GM12878 (cell line): Measurements from ENCODE around the gene FAM234A. TPM values are rescaled to one million over a fixed set of nuclear protein-coding genes. Genes with fewer than 3 reads are reported as not detected.

ENCODE experiments used
- ATAC-seq: fragments of 200-7000 bp; cut with Tn5 transposase; 3 replicates; pipeline ENCODE4 v1.9.1; 2020; ENCODE audit warnings: mild to moderate bottlenecking, moderate library complexity
- BruUV-seq: library from RNA; stranded (reverse); fragments of 400-500 nt; replicated peaks from 2 replicates; lab custom pipeline; 2021; lab: Mats Ljungman, UMichigan
- CTCF ChIA-PET: fragments of 300-600 bp; sonication (Branson Sonifier 250); formaldehyde crosslinking; extraction: SDS; loops from one replicate; lab custom pipeline; 2021; ENCODE audit warnings: inconsistent platforms; lab: Yijun Ruan, JAX
- POLR2A ChIA-PET: fragments of 350-600 bp; formaldehyde crosslinking; extraction: SDS; loops from one replicate; lab custom pipeline; 2021; ENCODE audit warnings: inconsistent platforms; lab: Charles Lee
- RAD21 ChIA-PET: fragments of 300-600 bp; sonication (Branson Sonifier 250); formaldehyde crosslinking; loops from one replicate; lab custom pipeline; 2023; ENCODE audit warnings: antibody characterized with exemption; ENCODE audit not compliant: unreplicated experiment; lab: Charles Lee
- SMC1A ChIA-PET: fragments of 300-600 bp; sonication (Branson Sonifier 250); formaldehyde crosslinking; loops from one replicate; lab custom pipeline; 2023; ENCODE audit not compliant: unreplicated experiment, uncharacterized antibody; lab: Charles Lee
- DNase-seq: peaks from one replicate; pipeline ENCODE4 v3.0.0-alpha.2; 2011; ENCODE audit warnings: low read depth, low spot score
- FAIRE-seq: peaks from 3 replicates; lab custom pipeline; 2011; peaks lifted over from hg19 to GRCh38; lab: Jason Lieb, UNC
- H2AFZ ChIP-seq: 2 replicates; pipeline ENCODE4 v1.6.0; 2011; ENCODE audit warnings: low read depth, low read length, control low read depth; ENCODE audit not compliant: control insufficient read depth
- H3K27ac ChIP-seq: 2 replicates; pipeline ENCODE4 v1.5.1; 2011; ENCODE audit warnings: control low read depth; ENCODE audit not compliant: control insufficient read depth, insufficient read depth
- H3K27me3 ChIP-seq, 2 experiments: replicated peaks in 1 of 2; 2 replicates each; pipeline versions ENCODE4 v1.6.0 to v1.6.1; 2011; ENCODE audit warnings: low read length in 1 of 2; ENCODE audit not compliant: control insufficient read depth in 2 of 2, insufficient read depth in 2 of 2
- H3K36me3 ChIP-seq, 2 experiments: 2 replicates each; pipeline ENCODE4 v1.5.1; 2011; ENCODE audit warnings: low read length in 1 of 2; ENCODE audit not compliant: control insufficient read depth in 2 of 2, insufficient read depth in 2 of 2
- H3K4me1 ChIP-seq: 2 replicates; pipeline ENCODE4 v1.6.1; 2011; ENCODE audit warnings: mild to moderate bottlenecking, low read length, moderate library complexity, mixed read lengths; ENCODE audit not compliant: control insufficient read depth, insufficient read depth
- H3K4me2 ChIP-seq: 2 replicates; pipeline ENCODE4 v1.6.0; 2011; ENCODE audit warnings: control low read depth; ENCODE audit not compliant: control insufficient read depth, insufficient read depth
- H3K4me3 ChIP-seq: fragments of 200-600 bp; sonication (generic); 2 replicates; pipeline ENCODE4 v1.5.1; 2016
- H3K79me2 ChIP-seq: 2 replicates; pipeline ENCODE4 v1.6.0; 2011; ENCODE audit warnings: low read length; ENCODE audit not compliant: control insufficient read depth, insufficient read depth
- H3K9ac ChIP-seq: 2 replicates; pipeline ENCODE4 v1.8.0; 2011; ENCODE audit warnings: low read length, control low read depth, mixed read lengths; ENCODE audit not compliant: control insufficient read depth, insufficient read depth
- H3K9me3 ChIP-seq: replicated peaks from 3 replicates; pipeline ENCODE4 v1.5.1; 2011; ENCODE audit warnings: mild to moderate bottlenecking, low read length; ENCODE audit not compliant: control insufficient read depth, insufficient read depth
- H4K20me1 ChIP-seq: 2 replicates; pipeline ENCODE4 v1.6.0; 2011; ENCODE audit not compliant: control insufficient read depth, insufficient read depth
- EGR1 ChIP-seq, 2 experiments: IDR thresholded peaks; 1 replicate in 1 of 2; 2 replicates in 1 of 2; pipeline ENCODE4 v1.6.1; 2011 to 2012; ENCODE audit warnings: low read depth in 2 of 2, low read length in 2 of 2, borderline replicate concordance in 1 of 2, mild to moderate bottlenecking in 1 of 2, moderate library complexity in 1 of 2
- WGBS: methylation state at CpG from one replicate; pipeline ENCODE4 v1.1.6; 2016; ENCODE audit warnings: low lambda C conversion rate; ENCODE audit not compliant: insufficient replicate concordance, insufficient coverage; ENCODE audit errors: missing lambda C conversion rate; 5-methylcytosine and 5-hydroxymethylcytosine counted together
- in situ Hi-C: fragments of 300-500 bp; cut with MboI; formaldehyde crosslinking; loops from 9 replicates; pipeline ENCODE4 v1.14.3; 2018; ENCODE audit warnings: mixed read lengths
- intact Hi-C: fragments of 100-400 bp; cut with micrococcal nuclease; formaldehyde crosslinking; loops from one replicate; pipeline ENCODE4 v1.14.2; 2022; ENCODE audit not compliant: unreplicated experiment
- polyA plus RNA-seq, 11 experiments: library from polyadenylated mRNA; depleted of rRNA in 4 of 11; unstranded in 6 of 11; stranded (reverse) in 5 of 11; fragments of >200 nt; fragmentation: Nextera tagmentation in 4 of 11; fragmentation: Illumina TruSeq in 1 of 11; extraction: Ambion mirVana in 4 of 11; extraction: Trizol in 1 of 11; gene quantifications; 1 replicate in 1 of 11; 2 replicates in 10 of 11; pipeline versions ENCODE4 v1.2.1 to v1.2.3, GENCODE V29; 2011 to 2016; ENCODE audit warnings: inconsistent platforms in 2 of 11, missing spikeins in 2 of 11, low read depth in 1 of 11
- total RNA-seq, 4 experiments: library from RNA; depleted of rRNA in 3 of 4; stranded (reverse); fragments of >200 nt in 3 of 4; fragmentation: Illumina TruSeq in 1 of 4; extraction: Trizol in 1 of 4; gene quantifications; 2 replicates each; pipeline versions ENCODE4 v1.2.1 to v1.2.3, GENCODE V29; 2013 to 2021
- TF ChIP-seq, protein P1 (sequence below): fragments of 450-650 bp; formaldehyde crosslinking; IDR thresholded peaks from 2 replicates; pipeline ENCODE4 v1.5.0; 2022; ENCODE audit warnings: mild to moderate bottlenecking, missing genetic modification characterization
- TF ChIP-seq, protein P2 (sequence below): fragments of 450-650 bp; IDR thresholded peaks from 2 replicates; pipeline ENCODE4 v1.6.1; 2017; ENCODE audit warnings: mild to moderate bottlenecking

The FAM234A gene
- total and polyA plus RNA-seq, 10 of the 15 experiments (the other 5 are each of a cell fraction or from before 2014, with no cell fraction given) = 1.6 to 37.6 (median 17.3) TPM

DNA sequence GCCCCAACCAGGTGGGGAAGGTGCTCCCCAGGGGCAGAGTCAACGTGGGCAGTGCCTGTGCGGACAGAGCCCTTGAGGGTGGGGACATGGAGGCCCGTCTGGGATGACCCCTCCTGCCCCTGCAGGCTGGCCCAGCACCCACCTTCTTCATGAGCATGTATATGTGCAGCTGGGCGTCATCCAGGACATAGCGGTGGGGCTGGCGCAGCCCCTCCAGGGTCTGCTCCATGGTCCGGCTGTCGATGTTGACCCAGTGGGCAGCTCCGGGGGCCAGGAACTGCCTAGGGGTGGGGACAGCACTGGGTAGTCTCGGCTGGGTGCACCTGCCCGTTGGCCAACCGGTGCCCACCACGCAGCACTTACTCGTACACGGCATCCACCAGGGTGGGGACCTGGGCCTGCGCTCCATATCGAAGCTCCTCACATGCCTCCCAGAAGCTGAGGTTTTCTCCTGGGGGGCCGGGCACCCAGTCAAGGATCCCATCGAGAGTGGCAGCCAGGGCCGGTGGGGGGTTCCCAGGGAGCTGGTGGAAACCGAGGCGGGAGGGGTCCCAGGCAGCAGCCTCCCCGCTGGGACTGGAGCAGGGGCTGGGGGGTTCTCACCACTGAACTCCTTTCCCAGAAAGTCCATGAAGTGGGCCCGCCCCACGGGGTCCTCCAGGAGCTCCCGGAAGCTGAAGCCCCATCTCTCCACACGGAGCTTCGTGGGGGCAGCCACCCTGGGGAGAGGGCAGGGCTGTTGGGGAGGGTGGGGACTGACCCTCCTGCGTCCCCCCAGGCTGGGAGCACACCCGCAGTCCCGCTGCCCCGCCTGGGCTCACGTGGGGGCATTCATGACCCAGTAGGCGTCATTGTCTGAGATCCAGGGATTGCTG lies 36.0 kb downstream of the FAM234A start (continued):
- TF ChIP-seq, protein P1, sequence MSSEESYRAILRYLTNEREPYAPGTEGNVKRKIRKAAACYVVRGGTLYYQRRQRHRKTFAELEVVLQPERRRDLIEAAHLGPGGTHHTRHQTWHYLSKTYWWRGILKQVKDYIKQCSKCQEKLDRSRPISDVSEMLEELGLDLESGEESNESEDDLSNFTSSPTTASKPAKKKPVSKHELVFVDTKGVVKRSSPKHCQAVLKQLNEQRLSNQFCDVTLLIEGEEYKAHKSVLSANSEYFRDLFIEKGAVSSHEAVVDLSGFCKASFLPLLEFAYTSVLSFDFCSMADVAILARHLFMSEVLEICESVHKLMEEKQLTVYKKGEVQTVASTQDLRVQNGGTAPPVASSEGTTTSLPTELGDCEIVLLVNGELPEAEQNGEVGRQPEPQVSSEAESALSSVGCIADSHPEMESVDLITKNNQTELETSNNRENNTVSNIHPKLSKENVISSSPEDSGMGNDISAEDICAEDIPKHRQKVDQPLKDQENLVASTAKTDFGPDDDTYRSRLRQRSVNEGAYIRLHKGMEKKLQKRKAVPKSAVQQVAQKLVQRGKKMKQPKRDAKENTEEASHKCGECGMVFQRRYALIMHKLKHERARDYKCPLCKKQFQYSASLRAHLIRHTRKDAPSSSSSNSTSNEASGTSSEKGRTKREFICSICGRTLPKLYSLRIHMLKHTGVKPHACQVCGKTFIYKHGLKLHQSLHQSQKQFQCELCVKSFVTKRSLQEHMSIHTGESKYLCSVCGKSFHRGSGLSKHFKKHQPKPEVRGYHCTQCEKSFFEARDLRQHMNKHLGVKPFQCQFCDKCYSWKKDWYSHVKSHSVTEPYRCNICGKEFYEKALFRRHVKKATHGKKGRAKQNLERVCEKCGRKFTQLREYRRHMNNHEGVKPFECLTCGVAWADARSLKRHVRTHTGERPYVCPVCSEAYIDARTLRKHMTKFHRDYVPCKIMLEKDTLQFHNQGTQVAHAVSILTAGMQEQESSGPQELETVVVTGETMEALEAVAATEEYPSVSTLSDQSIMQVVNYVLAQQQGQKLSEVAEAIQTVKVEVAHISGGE = no peak

DNA sequence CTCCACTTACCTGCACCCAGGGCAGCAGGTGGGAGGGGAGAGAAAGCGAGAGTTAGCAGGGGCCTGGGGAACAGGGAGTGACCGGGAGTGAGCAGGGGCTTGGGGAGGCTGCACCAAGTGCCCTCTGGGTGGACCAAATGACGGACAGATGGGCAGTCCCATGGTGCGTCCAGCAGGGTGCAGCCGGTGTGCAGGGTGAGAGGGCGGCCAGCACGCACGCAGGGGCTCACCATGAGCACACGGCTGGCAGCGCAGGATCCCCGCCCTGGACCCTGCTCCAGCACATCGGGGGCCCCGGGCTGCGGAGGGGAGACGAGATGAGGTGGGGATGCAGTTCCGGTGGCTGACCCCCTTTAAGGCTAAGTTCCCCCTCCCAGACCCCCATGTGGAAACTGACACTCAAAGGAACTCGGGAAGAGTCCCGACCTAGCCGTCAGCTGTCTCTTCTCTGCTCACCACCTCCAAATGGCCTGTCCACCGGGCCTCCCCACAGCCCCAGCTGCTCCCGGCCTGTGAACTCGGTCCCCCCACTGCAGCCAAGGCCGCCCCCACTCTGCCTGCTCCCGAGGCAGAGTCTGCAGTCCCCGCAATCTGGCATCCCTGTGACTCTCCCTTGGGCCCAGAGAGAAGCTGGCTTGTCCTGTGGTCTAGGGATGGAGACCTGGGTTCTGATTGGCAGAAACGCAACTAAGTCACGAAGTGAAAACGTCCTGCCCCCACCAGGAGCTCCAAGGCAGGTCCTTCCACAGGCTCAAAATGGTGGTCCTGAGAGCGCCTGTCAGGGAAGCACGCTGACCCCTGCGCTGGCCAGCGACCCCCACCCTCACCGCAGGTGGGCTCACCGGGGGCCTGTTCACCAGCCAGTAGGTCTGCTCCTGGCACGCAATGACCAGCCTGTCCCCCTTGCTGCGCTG lies 38.3 kb downstream of the FAM234A start:
- H3K9ac ChIP-seq = no peak overlapping the region

More for the DNA sequence above, 38.3 kb downstream of the FAM234A start:
- Histone ChIP-seq H3K4me3 (no peak overlapping the region), H3K9me3 (no peaks in the 10 kb centered on the region), H3K36me3 (no peaks in the 10 kb centered on the region), H2AFZ (no peak overlapping the region), H3K4me2 (no peak overlapping the region), H3K79me2 (no peaks in the 10 kb centered on the region), H3K4me1 (no peaks in the 10 kb centered on the region), H3K27ac (no peak overlapping the region)
- RAD21 ChIA-PET = no interaction called here
- CTCF ChIA-PET = no interaction called here
- FAIRE-seq = no peak
- no TSS peak for BruUV-seq
- DNase-seq = no peak
- no peak for ATAC-seq
- in situ Hi-C loops = no loop called here
- POLR2A ChIA-PET = no interaction called here
- TF ChIP-seq, protein P2, sequence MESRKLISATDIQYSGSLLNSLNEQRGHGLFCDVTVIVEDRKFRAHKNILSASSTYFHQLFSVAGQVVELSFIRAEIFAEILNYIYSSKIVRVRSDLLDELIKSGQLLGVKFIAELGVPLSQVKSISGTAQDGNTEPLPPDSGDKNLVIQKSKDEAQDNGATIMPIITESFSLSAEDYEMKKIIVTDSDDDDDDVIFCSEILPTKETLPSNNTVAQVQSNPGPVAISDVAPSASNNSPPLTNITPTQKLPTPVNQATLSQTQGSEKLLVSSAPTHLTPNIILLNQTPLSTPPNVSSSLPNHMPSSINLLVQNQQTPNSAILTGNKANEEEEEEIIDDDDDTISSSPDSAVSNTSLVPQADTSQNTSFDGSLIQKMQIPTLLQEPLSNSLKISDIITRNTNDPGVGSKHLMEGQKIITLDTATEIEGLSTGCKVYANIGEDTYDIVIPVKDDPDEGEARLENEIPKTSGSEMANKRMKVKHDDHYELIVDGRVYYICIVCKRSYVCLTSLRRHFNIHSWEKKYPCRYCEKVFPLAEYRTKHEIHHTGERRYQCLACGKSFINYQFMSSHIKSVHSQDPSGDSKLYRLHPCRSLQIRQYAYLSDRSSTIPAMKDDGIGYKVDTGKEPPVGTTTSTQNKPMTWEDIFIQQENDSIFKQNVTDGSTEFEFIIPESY = no peak
- no peak for TF ChIP-seq EGR1 (IDR thresholded peaks at IDR 0.05; ENCODE audit: borderline replicate concordance in 1 of 2, low read depth in 2 of 2, low read length in 2 of 2)
- TF ChIP-seq, all 136 proteins: peak for 0
- SMC1A ChIA-PET = no interaction called here
- Histone ChIP-seq H4K20me1 (no peaks in the 10 kb centered on the region), H3K27me3 (peaks cover 0 to 3% of the 10 kb centered on the region in 2 experiments; a peak in 2 of 4 replicates)
- intact Hi-C loops = no loop called here
- WGBS = 62% methylated on average over 27 of the region's 36 CpGs
